H1 (cell line): ENCODE measurements around the gene QPCTL. TPM values are rescaled to one million over a fixed set of nuclear protein-coding genes. Genes with fewer than 3 reads are reported as not detected.

Experiments
- CTCF ChIA-PET: fragments of 300-600 bp; sonication (Branson Sonifier 250); formaldehyde crosslinking; loops from one replicate; lab custom pipeline; 2021; ENCODE audit not compliant: partially characterized antibody; lab: Charles Lee
- POLR2A ChIA-PET: fragments of 300-600 bp; sonication (Branson Sonifier 250); formaldehyde crosslinking; loops from one replicate; lab custom pipeline; 2021; ENCODE audit warnings: inconsistent platforms; ENCODE audit not compliant: partially characterized antibody; lab: Charles Lee
- DNase-seq, 2 experiments: peaks; one replicate each; pipeline versions ENCODE4 v3.0.0 to v3.0.0-alpha.2; 2010 to 2022; ENCODE audit warnings: low spot score in 2 of 2, low read depth in 1 of 2, mixed read lengths in 1 of 2
- FAIRE-seq: peaks from 2 replicates; lab custom pipeline; 2011; peaks lifted over from hg19 to GRCh38; lab: Jason Lieb, UNC
- H2AFZ ChIP-seq: 2 replicates; pipeline ENCODE4 v1.8.1; 2012; ENCODE audit warnings: low read length, inconsistent platforms
- H2AK5ac ChIP-seq: 2 replicates; pipeline ENCODE4 v1.6.1; 2013; ENCODE audit warnings: low read depth, low read length
- H2BK120ac ChIP-seq: replicated peaks from 2 replicates; pipeline ENCODE3; 2013; ENCODE audit warnings: low read depth, low read length, inconsistent platforms
- H2BK12ac ChIP-seq: 2 replicates; pipeline ENCODE4 v1.6.1; 2013; ENCODE audit warnings: low read depth, low read length
- H2BK15ac ChIP-seq: 2 replicates; pipeline ENCODE4 v1.6.1; 2013; ENCODE audit warnings: low read length
- H2BK20ac ChIP-seq: 2 replicates; pipeline ENCODE4 v1.6.1; 2013; ENCODE audit warnings: low read length
- H2BK5ac ChIP-seq: 2 replicates; pipeline ENCODE4 v1.6.1; 2013; ENCODE audit warnings: low read depth, low read length
- H3K14ac ChIP-seq: 2 replicates; pipeline ENCODE4 v1.6.1; 2013; ENCODE audit warnings: inconsistent platforms; ENCODE audit not compliant: insufficient read length
- H3K18ac ChIP-seq: 2 replicates; pipeline ENCODE4 v1.6.1; 2013; ENCODE audit warnings: low read length; ENCODE audit errors: extremely low read depth
- H3K23ac ChIP-seq: 2 replicates; pipeline ENCODE4 v1.6.1; 2013; ENCODE audit warnings: inconsistent platforms; ENCODE audit not compliant: insufficient read length
- H3K23me2 ChIP-seq: 2 replicates; pipeline ENCODE4 v1.6.1; 2013; ENCODE audit warnings: low read depth, low read length
- H3K27ac ChIP-seq: 2 replicates; pipeline ENCODE4 v1.6.1; 2011; ENCODE audit warnings: low read depth, low read length, inconsistent platforms
- H3K27me3 ChIP-seq, 4 experiments: replicated peaks in 1 of 4; 1 replicate in 1 of 4; 2 replicates in 3 of 4; pipeline versions ENCODE4 v1.6.1 to v1.8.1; 2011 to 2013; ENCODE audit warnings: low read length in 3 of 4, mild to moderate bottlenecking in 3 of 4, inconsistent platforms in 2 of 4, mixed read lengths in 2 of 4, moderate library complexity in 1 of 4; ENCODE audit not compliant: control insufficient read depth in 3 of 4, insufficient read depth in 3 of 4; ENCODE audit errors: extremely low read depth in 1 of 4
- H3K36me3 ChIP-seq, 4 experiments: 2 replicates each; pipeline versions ENCODE4 v1.6.1 to v1.8.1; 2011 to 2013; ENCODE audit warnings: mild to moderate bottlenecking in 4 of 4, low read length in 3 of 4, moderate library complexity in 2 of 4, control low read depth in 1 of 4, inconsistent platforms in 1 of 4; ENCODE audit not compliant: insufficient read depth in 4 of 4, control insufficient read depth in 2 of 4
- H3K4ac ChIP-seq: replicated peaks from 2 replicates; pipeline ENCODE3; 2013; ENCODE audit warnings: low read length, low read depth, mixed read lengths, inconsistent platforms; ENCODE audit not compliant: insufficient read length
- H3K4me1 ChIP-seq, 4 experiments: replicated peaks in 1 of 4; 1 replicate in 1 of 4; 2 replicates in 3 of 4; pipeline versions ENCODE4 v1.6.1 to v1.8.1; 2011 to 2013; ENCODE audit warnings: low read length in 3 of 4, inconsistent platforms in 2 of 4, mixed read lengths in 1 of 4; ENCODE audit not compliant: insufficient read depth in 4 of 4, control insufficient read depth in 3 of 4
- H3K4me2 ChIP-seq, 2 experiments: 2 replicates each; pipeline versions ENCODE4 v1.6.1 to v1.8.1; 2011 to 2013; ENCODE audit warnings: low read depth in 2 of 2, low read length in 2 of 2, control low read depth in 1 of 2, inconsistent platforms in 1 of 2, mild to moderate bottlenecking in 1 of 2; ENCODE audit not compliant: insufficient read depth in 1 of 2
- H3K4me3 ChIP-seq, 4 experiments: fragments of 200-600, 300-600 bp in 1 of 4; sonication (generic), shearing (Covaris generic), sonication (Bioruptor Twin) in 1 of 4; 2 replicates each; pipeline versions ENCODE4 v1.5.1 to v1.8.1; 2011 to 2016; ENCODE audit warnings: low read length in 4 of 4, low read depth in 3 of 4, control low read depth in 2 of 4, inconsistent platforms in 2 of 4, mild to moderate bottlenecking in 2 of 4, mixed read lengths in 1 of 4, moderate library complexity in 1 of 4; ENCODE audit not compliant: insufficient read depth in 2 of 4; ENCODE audit errors: extremely low read depth in 1 of 4
- H3K56ac ChIP-seq: replicated peaks from 2 replicates; pipeline ENCODE3; 2013; ENCODE audit warnings: low read depth, mild to moderate bottlenecking, mixed read lengths, low read length, inconsistent platforms; ENCODE audit not compliant: insufficient read length
- H3K79me1 ChIP-seq: 2 replicates; pipeline ENCODE4 v1.6.1; 2013; ENCODE audit warnings: low read depth, low read length, control low read depth
- H3K79me2 ChIP-seq, 2 experiments: 2 replicates each; pipeline versions ENCODE4 v1.6.1 to v1.8.1; 2012 to 2013; ENCODE audit warnings: low read length in 2 of 2, mild to moderate bottlenecking in 2 of 2, inconsistent platforms in 1 of 2; ENCODE audit not compliant: insufficient read depth in 2 of 2, control insufficient read depth in 1 of 2
- H3K9ac ChIP-seq, 4 experiments: replicated peaks in 1 of 4; 1 replicate in 1 of 4; 2 replicates in 3 of 4; pipeline versions ENCODE4 v1.6.1 to v1.8.1; 2011 to 2013; ENCODE audit warnings: low read depth in 3 of 4, low read length in 3 of 4, control low read depth in 2 of 4, mild to moderate bottlenecking in 2 of 4, moderate library complexity in 2 of 4, inconsistent platforms in 1 of 4; ENCODE audit errors: extremely low read depth in 1 of 4
- H3K9me3 ChIP-seq, 2 experiments: 2 replicates each; pipeline versions ENCODE4 v1.6.1 to v1.8.1; 2012 to 2013; ENCODE audit warnings: mild to moderate bottlenecking in 2 of 2, moderate library complexity in 2 of 2, control low read depth in 1 of 2, inconsistent platforms in 1 of 2, low read depth in 1 of 2, low read length in 1 of 2, mixed read lengths in 1 of 2; ENCODE audit not compliant: insufficient read depth in 2 of 2
- H4K20me1 ChIP-seq, 2 experiments: replicated peaks in 1 of 2; 2 replicates each; pipeline versions ENCODE3 to v1.8.1; 2011 to 2013; ENCODE audit warnings: inconsistent platforms in 2 of 2, low read length in 2 of 2, mild to moderate bottlenecking in 1 of 2; ENCODE audit not compliant: insufficient read depth in 2 of 2, control insufficient read depth in 1 of 2
- H4K5ac ChIP-seq: 2 replicates; pipeline ENCODE4 v1.6.1; 2013; ENCODE audit warnings: low read length, low read depth, mixed read lengths, inconsistent platforms; ENCODE audit not compliant: insufficient read length
- H4K8ac ChIP-seq: 2 replicates; pipeline ENCODE4 v1.8.0; 2013; ENCODE audit warnings: mild to moderate bottlenecking, moderate library complexity, low read length, inconsistent platforms; ENCODE audit not compliant: insufficient read depth; ENCODE audit errors: extremely low read depth
- H4K91ac ChIP-seq: replicated peaks from 2 replicates; pipeline ENCODE3; 2013; ENCODE audit warnings: low read length, mixed read lengths, inconsistent platforms; ENCODE audit not compliant: insufficient read length
- BRCA1 ChIP-seq: IDR thresholded peaks from 2 replicates; pipeline ENCODE4 v1.6.1; 2012; ENCODE audit warnings: low read depth, low read length, improper control_type of control experiment
- CREB1 ChIP-seq: IDR thresholded peaks from 2 replicates; pipeline ENCODE4 v1.6.1; 2012; ENCODE audit warnings: inconsistent platforms
- CTBP2 ChIP-seq: IDR thresholded peaks from 2 replicates; pipeline ENCODE4 v1.7.0; 2011; ENCODE audit warnings: borderline replicate concordance, mild to moderate bottlenecking, moderate library complexity, mixed read lengths, low read length; ENCODE audit not compliant: insufficient read depth, insufficient read length
- JUN ChIP-seq: IDR thresholded peaks from 2 replicates; pipeline ENCODE4 v1.6.1; 2011; ENCODE audit warnings: low read depth, mild to moderate bottlenecking, improper control_type of control experiment, low read length
- KDM1A ChIP-seq: fragments of 200-600, 300-600 bp; sonication (generic); IDR thresholded peaks from 2 replicates; pipeline ENCODE4 v1.7.1; 2016; ENCODE audit warnings: mild to moderate bottlenecking, low read length, borderline replicate concordance
- NANOG ChIP-seq: IDR thresholded peaks from 2 replicates; pipeline ENCODE4 v1.6.1; 2011; ENCODE audit warnings: low read length, low read depth, mild to moderate bottlenecking, inconsistent platforms; ENCODE audit not compliant: insufficient read depth, poor library complexity, severe bottlenecking
- PHF8 ChIP-seq: fragments of 200-600 bp; sonication (generic); conservative IDR thresholded peaks from 2 replicates; pipeline ENCODE4 v1.7.1; 2012; ENCODE audit warnings: low read depth, mild to moderate bottlenecking, inconsistent platforms, low read length, moderate library complexity
- SRF ChIP-seq: IDR thresholded peaks from 2 replicates; pipeline ENCODE4 v1.6.1; 2011; ENCODE audit warnings: mild to moderate bottlenecking, low read depth, low read length, moderate library complexity
- WGBS, 2 experiments: shearing (Covaris generic) in 1 of 2; methylation state at CpG; one replicate each; pipeline versions ENCODE4 v1.1.6 to v1.1.7; 2013 to 2015; ENCODE audit warnings: low lambda C conversion rate in 2 of 2, mixed read lengths in 2 of 2, inconsistent platforms in 1 of 2, low coverage in 1 of 2, missing lambda C conversion rate in 1 of 2; ENCODE audit not compliant: insufficient replicate concordance in 2 of 2, insufficient coverage in 1 of 2, insufficient read length in 1 of 2; ENCODE audit errors: extremely low coverage in 1 of 2, missing lambda C conversion rate in 1 of 2; 5-methylcytosine and 5-hydroxymethylcytosine counted together
- long read RNA-seq, 2 experiments: library from RNA in 1 of 2; library from capped mRNA in 1 of 2; stranded (forward); transcript quantifications; one replicate each; pipeline ENCODE4 v2.0.0, GENCODE V29; 2021; ENCODE audit warnings: inconsistent platforms in 1 of 2
- polyA minus RNA-seq, 3 experiments: library from RNA; depleted of rRNA, polyadenylated mRNA; stranded (reverse); fragments of >200 nt; gene quantifications; 1 replicate in 2 of 3; 2 replicates in 1 of 3; pipeline ENCODE4 v1.2.3, GENCODE V29; 2011
- polyA plus RNA-seq, 7 experiments: library from polyadenylated mRNA; depleted of rRNA in 3 of 7; stranded (reverse) in 5 of 7; unstranded in 2 of 7; fragments of >200 nt in 5 of 7; fragments of 200-250 nt in 2 of 7; gene quantifications; 1 replicate in 5 of 7; 2 replicates in 1 of 7; 4 replicates in 1 of 7; pipeline versions ENCODE4 v1.2.1 to v1.2.3, GENCODE V29; 2011 to 2013; ENCODE audit warnings: missing spikeins in 2 of 7, mixed read lengths in 2 of 7
- total RNA-seq: library from RNA; stranded (reverse); fragmentation: NEBNext Ultra II Directional; extraction: Animal tissue kit (Norgen Biotek cat#: 25700); gene quantifications from 2 replicates; pipeline ENCODE4 v1.2.1, GENCODE V29; 2021

QPCTL gene
- 25.2 and 27.1 TPM in 2 replicates for total RNA-seq
- polyA plus RNA-seq (2011; rRNA removed), result 35.3 and 49.3 TPM in 2 replicates
- polyA plus RNA-seq (2011; cell fraction: cytosol; rRNA removed), result 25.1 TPM
- 66.5 TPM for polyA plus RNA-seq (2011; cell fraction: nucleus; rRNA removed)
- polyA plus RNA-seq (2012, experiment 1 of 2), result 24.3 to 29.8 TPM (median 24.9 TPM) in 4 replicates
- 36.1 TPM for polyA plus RNA-seq (2012, experiment 2 of 2)
- 26.5 TPM for polyA plus RNA-seq (2013, experiment 1 of 2)
- 27.2 TPM for polyA plus RNA-seq (2013, experiment 2 of 2)
- 15.5 and 21.6 TPM in 2 replicates for polyA minus RNA-seq (2011; rRNA and poly(A)+ RNA removed)
- 13.3 TPM for polyA minus RNA-seq (2011; cell fraction: cytosol; rRNA and poly(A)+ RNA removed)
- polyA minus RNA-seq (2011; cell fraction: nucleus; rRNA and poly(A)+ RNA removed), result 17.3 TPM
- long read RNA-seq, experiment 1, transcript QPCTL-201 (7 exons, 2,310 nt), result major isoform, 5 of 20 reads
- long read RNA-seq, experiment 1, partial matches to known transcripts, result 15 of 20 reads
- long read RNA-seq, experiment 1, other reads (novel, unspliced or antisense), result 0 of 20 reads
- long read RNA-seq, experiment 2, result 0 reads

DNA sequence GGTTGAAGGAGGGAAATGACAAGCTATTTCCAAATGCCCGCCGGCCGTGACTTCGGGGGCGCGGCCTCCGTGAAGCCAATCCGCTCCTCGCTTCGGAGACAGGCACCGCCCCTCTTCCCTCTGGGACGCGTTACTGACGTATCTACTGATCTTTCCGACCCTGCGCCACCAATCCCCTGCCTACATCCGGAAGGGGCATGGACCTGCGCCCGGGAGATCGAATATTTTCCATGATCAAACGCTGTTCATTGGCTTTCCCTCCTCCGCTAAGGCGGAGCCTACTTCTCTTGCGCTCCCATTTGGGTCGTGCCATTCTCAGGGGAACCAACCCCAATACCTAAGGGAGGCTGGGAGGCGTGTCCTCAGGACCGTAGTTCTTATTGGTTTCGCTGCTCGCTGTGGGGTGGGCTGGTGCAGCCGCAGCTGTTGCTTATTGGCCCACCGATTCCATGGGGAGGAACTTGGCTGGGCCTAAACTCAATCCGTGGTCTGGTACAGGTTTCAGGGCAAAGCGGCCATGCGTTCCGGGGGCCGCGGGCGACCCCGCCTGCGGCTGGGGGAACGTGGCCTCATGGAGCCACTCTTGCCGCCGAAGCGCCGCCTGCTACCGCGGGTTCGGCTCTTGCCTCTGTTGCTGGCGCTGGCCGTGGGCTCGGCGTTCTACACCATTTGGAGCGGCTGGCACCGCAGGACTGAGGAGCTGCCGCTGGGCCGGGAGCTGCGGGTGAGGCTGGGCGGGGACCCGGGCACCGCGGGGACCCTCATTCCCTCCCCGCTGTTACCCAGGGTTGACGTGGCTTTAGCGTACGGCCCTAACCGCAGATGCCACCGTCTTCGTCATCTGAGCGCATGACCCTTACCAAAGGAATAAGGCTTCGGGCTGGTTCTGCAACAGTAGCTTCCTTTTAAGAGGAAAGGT, at the start of gene QPCTL:
QPCTL (plus strand) TSS at position 480 of the 919 bp plus-strand sequence; CDS start at position 518, 38 bp downstream.
- no peak within 1 kb of the TSS for H3K14ac ChIP-seq
- H4K8ac ChIP-seq, result peak within 1 kb of the TSS; percentile 82
- H2BK20ac ChIP-seq, result no peak within 1 kb of the TSS
- peak within 1 kb of the TSS; percentile 63 to 82 for H3K4me2 ChIP-seq
- peaks cover 0 to 25% of the 10 kb centered on the region in 2 experiments; a peak in 3 of 4 replicates for H3K79me2 ChIP-seq
- DNase-seq (peak; percentile 91 to 99), FAIRE-seq (peak; percentile 97)
- peak within 1 kb of the TSS; percentile 61; the same call in 1 of the 2 replicates for H2AFZ ChIP-seq
- no peak within 1 kb of the TSS for H2BK120ac ChIP-seq
- peak within 1 kb of the TSS; percentile 74 to 95 (median 83) for H3K9ac ChIP-seq
- peaks cover 3% of the 10 kb centered on the region; the same call in 1 of the 2 replicates for H3K23me2 ChIP-seq
- H3K4me3 ChIP-seq, result peak within 1 kb of the TSS; percentile 73 to 89 (median 84)
- H4K20me1 ChIP-seq, result peaks cover 0 to 11% of the 10 kb centered on the region in 2 experiments
- peak within 1 kb of the TSS; percentile 79 for H3K27ac ChIP-seq
- no peak within 1 kb of the TSS for H3K23ac ChIP-seq
- no peaks in the 10 kb centered on the region for H3K27me3 ChIP-seq
- 0 out of 2 replicates have a peak within 1 kb of the TSS, but pooled peaks have one; percentile 29 for H2BK15ac ChIP-seq
- peak within 1 kb of the TSS; percentile 70 for H4K5ac ChIP-seq
- peaks cover 11 to 35% (median 21%) of the 10 kb centered on the region in 4 experiments for H3K36me3 ChIP-seq
- peak within 1 kb of the TSS; percentile 82 for H3K4ac ChIP-seq
- peak within 1 kb of the TSS; percentile 78 for H4K91ac ChIP-seq
- no peaks in the 10 kb centered on the region for H3K9me3 ChIP-seq
- peaks cover 3% of the 10 kb centered on the region; the same call in 1 of the 2 replicates for H3K79me1 ChIP-seq
- WGBS, 2 experiments, result 1% methylated on average over 70 of the region's 70 CpGs; no CpG with 5 or more reads in 1 of the 2 experiments
- POLR2A ChIA-PET, result interaction anchor here (0.6 to 4.8 kb wide), 28 partner anchors 10 to 195 kb away, joined by 3 to 74 read pairs (median 5); partner anchors contain the start of genes DMWD, FBXO46, SIX5 and VASP
- H2BK12ac ChIP-seq, result no peak within 1 kb of the TSS
- no peak within 1 kb of the TSS for H2AK5ac ChIP-seq
- H3K4me1 ChIP-seq, result no peaks in the 10 kb centered on the region; a peak in 1 of 7 replicates
- CTCF ChIA-PET, result interaction anchor here (0.6 to 9.0 kb wide), 23 partner anchors 11 to 359 kb away, joined by 3 to 98 read pairs (median 4); no protein-coding TSS in a partner anchor
- H2BK5ac ChIP-seq, result peak within 1 kb of the TSS; percentile 73
- peak within 1 kb of the TSS; percentile 86 for H3K56ac ChIP-seq
- peak within 1 kb of the TSS; percentile 83 for H3K18ac ChIP-seq
- TF ChIP-seq CTBP2 (no peak), KDM1A (no peak), BRCA1 (no peak), SRF (no peak), PHF8 (peak; percentile 91), CREB1 (peak; percentile 93), JUN (no peak), NANOG (no peak)
